Stomach (tissue), 9 donors: ENCODE results near the gene CCDC192. TPM values are rescaled to one million over a fixed set of nuclear protein-coding genes. Genes with fewer than 3 reads are reported as not detected.
A peak's percentile ranks its signal among the peaks of the same experiment; 100 is the strongest.

Experiments used
- DNase-seq, 2 donors: peaks; one replicate each; pipeline versions ENCODE4 v3.0.0 to v3.0.0-alpha.2; 2013 to 2019
- H3K27ac ChIP-seq, 5 donors: fragments of 200-600 bp in 4 of 5; sonication (generic) in 4 of 5; one replicate each; pipeline ENCODE4 v1.5.1; 2013 to 2019; ENCODE audit warnings: mild to moderate bottlenecking in 1 of 5, moderate library complexity in 1 of 5
- H3K27me3 ChIP-seq, 3 donors: fragments of 200-600 bp; sonication (generic); one replicate each; pipeline ENCODE4 v1.5.1; 2017 to 2019; ENCODE audit warnings: mixed run types in 1 of 3
- H3K36me3 ChIP-seq, 4 donors: fragments of 200-600 bp; sonication (generic); 1 replicate in 3 of 4; 2 replicates in 1 of 4; pipeline ENCODE4 v1.5.1; 2016 to 2019
- H3K4me1 ChIP-seq, 4 donors: fragments of 200-600 bp; sonication (generic); one replicate each; pipeline ENCODE4 v1.5.1; 2016 to 2019
- H3K4me3 ChIP-seq, 4 donors: fragments of 200-600 bp; sonication (generic) in 3 of 4; one replicate each; pipeline ENCODE4 v1.5.1; 2016 to 2019; ENCODE audit warnings: mild to moderate bottlenecking in 1 of 4
- H3K9me3 ChIP-seq, 4 donors: fragments of 200-600 bp; sonication (generic); one replicate each; pipeline ENCODE4 v1.5.1; 2016 to 2019
- CTCF ChIP-seq, 7 experiments: fragments of 450-650 bp in 4 of 7; fragments of 200-600 bp in 3 of 7; sonication (generic) in 3 of 7; IDR thresholded peaks; one replicate each; pipeline ENCODE4 v1.5.1; 2016 to 2019; ENCODE audit warnings: antibody characterized with exemption in 7 of 7, control low read depth in 2 of 7, mild to moderate bottlenecking in 1 of 7
- EP300 ChIP-seq: sonication (generic); formaldehyde crosslinking; IDR thresholded peaks from one replicate; pipeline ENCODE4 v1.6.1; 2017; ENCODE audit warnings: antibody characterized with exemption
- POLR2A ChIP-seq, 4 donors: fragments of 450-650 bp; IDR thresholded peaks; one replicate each; pipeline ENCODE4 v1.6.1; 2016; ENCODE audit warnings: antibody characterized with exemption in 4 of 4, control low read depth in 2 of 4, mild to moderate bottlenecking in 1 of 4, moderate library complexity in 1 of 4
- POLR2AphosphoS5 ChIP-seq, 3 donors: sonication (generic); formaldehyde crosslinking; IDR thresholded peaks; one replicate each; pipeline ENCODE4 v1.6.1; 2016; ENCODE audit warnings: antibody characterized with exemption in 3 of 3
- WGBS, 5 donors: extraction: QIAGEN DNeasy Blood & Tissue Kit in 3 of 5; methylation state at CpG; one replicate each; pipeline versions ENCODE4 v1.1.5 to v1.1.7; 2013 to 2018; 5-methylcytosine and 5-hydroxymethylcytosine counted together
- intact Hi-C: fragments of 100-400 bp; cut with DNase I; formaldehyde crosslinking; loops from one replicate; pipeline ENCODE4 v1.15.1; 2023; ENCODE audit warnings: low total_unique reads
- polyA plus RNA-seq, 3 donors: library from polyadenylated mRNA; stranded (reverse); fragments of 200-250 nt; gene quantifications; one replicate each; pipeline ENCODE4 v1.2.3, GENCODE V29; 2013
- total RNA-seq, 5 donors: library from RNA; depleted of rRNA; stranded (reverse); fragments of >200 nt; gene quantifications; one replicate each; pipeline versions ENCODE4 v1.1.0 to v1.2.3, GENCODE V29; 2014 to 2016
- donor health status: healthy with polysubstance abuse.
- donor health status: Bipolar disorder and iron deficiency.
- donor health status: healthy.

The CCDC192 gene
- total and polyA plus RNA-seq, 8 donors, result 0.10 to 2.2 TPM; not detected in 6

DNA sequence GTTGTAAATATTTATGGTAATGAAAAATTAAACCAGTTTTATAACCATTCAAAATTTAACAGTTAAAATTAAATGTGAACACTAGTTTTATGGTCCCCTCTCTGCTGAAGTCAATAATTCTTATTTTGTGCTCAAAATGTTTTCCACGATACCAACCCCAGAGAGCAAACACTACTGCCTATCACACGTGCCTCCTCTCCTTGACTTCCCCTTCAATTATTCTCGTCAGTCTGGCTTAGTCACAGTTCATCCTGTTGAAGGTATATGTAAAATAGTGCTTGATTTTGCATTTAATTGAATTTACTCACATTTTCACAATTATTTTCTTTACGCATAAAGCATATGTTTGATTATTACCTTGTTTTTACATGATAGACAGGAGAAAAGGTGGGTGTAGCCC, 148.8 kb downstream of the CCDC192 start:
- Histone ChIP-seq H3K36me3 (no peaks in the 10 kb centered on the region), H3K4me1 (peaks cover 0 to 8% (median 4%) of the 10 kb centered on the region in 4 donors), H3K27ac (no peak overlapping the region), H3K27me3 (no peaks in the 10 kb centered on the region), H3K9me3 (no peaks in the 10 kb centered on the region), H3K4me3 (no peak overlapping the region)
- WGBS, 5 donors, result 73 to 88% (median 85%) methylated on average over 4 of the region's 4 CpGs
- intact Hi-C loops, result no loop called here
- TF ChIP-seq POLR2A (IDR thresholded peaks at IDR 0.05), result no peak
- no peak for TF ChIP-seq EP300
- no peak for TF ChIP-seq CTCF (IDR thresholded peaks at IDR 0.05)
- no peak for TF ChIP-seq POLR2AphosphoS5 (IDR thresholded peaks at IDR 0.05)
- no peak for DNase-seq

DNA sequence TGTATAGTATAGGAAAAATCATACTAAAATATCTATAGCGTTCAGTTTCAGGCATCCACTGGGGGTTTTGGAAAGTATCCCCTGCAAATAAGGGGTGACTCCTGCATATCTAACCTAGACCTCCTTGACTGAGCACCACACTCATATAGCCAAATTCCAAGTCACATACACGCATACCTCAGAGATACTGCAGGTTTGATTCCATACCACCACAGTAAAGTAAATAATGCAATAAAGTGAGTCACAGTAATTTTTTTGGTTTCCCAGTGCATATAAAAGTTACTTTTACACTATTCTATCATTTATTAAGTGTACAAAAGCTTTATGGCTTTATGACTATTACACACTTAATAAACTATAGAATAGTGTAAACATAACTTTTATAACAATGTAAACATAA, 151.3 kb downstream of the CCDC192 start:
- WGBS, 5 donors, result 88 to 94% (median 92%) methylated on average over 2 of the region's 2 CpGs
- Histone ChIP-seq H3K4me1 (peaks cover 0 to 14% (median 2%) of the 10 kb centered on the region in 4 donors), H3K36me3 (no peaks in the 10 kb centered on the region), H3K27ac (no peak overlapping the region), H3K9me3 (no peaks in the 10 kb centered on the region), H3K4me3 (no peak overlapping the region), H3K27me3 (no peaks in the 10 kb centered on the region)
- intact Hi-C loops, result no loop called here
- DNase-seq, result no peak
- TF ChIP-seq POLR2A (IDR thresholded peaks at IDR 0.05) (no peak), POLR2AphosphoS5 (IDR thresholded peaks at IDR 0.05) (no peak), EP300 (no peak), CTCF (IDR thresholded peaks at IDR 0.05) (no peak)

DNA sequence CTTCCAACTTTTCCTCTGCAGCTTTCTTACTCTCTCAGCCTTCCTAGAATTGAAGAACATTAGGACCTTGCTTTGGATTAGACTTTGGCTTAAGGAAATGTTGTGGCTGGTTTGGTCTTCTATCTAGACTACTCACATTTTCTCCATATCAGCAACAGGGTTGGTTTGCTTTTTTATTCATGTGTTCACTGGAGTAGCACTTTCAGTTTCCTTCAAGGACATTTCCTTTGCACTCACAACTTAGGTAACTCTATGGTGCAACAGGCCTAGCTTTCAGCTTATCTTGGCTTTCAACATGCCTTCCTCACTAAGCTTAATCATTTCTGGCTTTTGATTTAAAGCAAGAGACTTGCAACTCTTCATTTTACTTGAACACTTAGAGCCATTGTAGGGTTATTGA, 153.1 kb downstream of the CCDC192 start:
- intact Hi-C loops, result no loop called here
- H3K36me3 ChIP-seq, result no peaks in the 10 kb centered on the region
- no peak overlapping the region for H3K4me3 ChIP-seq
- DNase-seq, result peak in 1 of 2 donors; percentile 70
- no peaks in the 10 kb centered on the region for H3K9me3 ChIP-seq
- peak overlapping the region in 4 of 5 donors; percentile 50 to 86 (median 66) for H3K27ac ChIP-seq
- TF ChIP-seq POLR2AphosphoS5 (IDR thresholded peaks at IDR 0.05) (peak in 2 of 3 donors; percentile 51 to 84), CTCF (IDR thresholded peaks at IDR 0.05) (no peak), EP300 (no peak), POLR2A (IDR thresholded peaks at IDR 0.05) (no peak)
- H3K4me1 ChIP-seq, result peaks cover 0 to 9% (median 2%) of the 10 kb centered on the region in 4 donors
- no peaks in the 10 kb centered on the region for H3K27me3 ChIP-seq

- H3K4me3 ChIP-seq, result no peak overlapping the region
- H3K27ac ChIP-seq, result peak overlapping the region in 2 of 5 donors; percentile 21 to 24
- intact Hi-C loops, result no loop called here
- no peaks in the 10 kb centered on the region for H3K27me3 ChIP-seq
- H3K9me3 ChIP-seq, result no peaks in the 10 kb centered on the region
- no peaks in the 10 kb centered on the region for H3K36me3 ChIP-seq
- H3K4me1 ChIP-seq, result peaks cover 0 to 13% (median 2%) of the 10 kb centered on the region in 4 donors
- TF ChIP-seq POLR2A (IDR thresholded peaks at IDR 0.05), result no peak
- TF ChIP-seq POLR2AphosphoS5 (IDR thresholded peaks at IDR 0.05), result no peak
- no peak for TF ChIP-seq CTCF (IDR thresholded peaks at IDR 0.05)
- no peak for TF ChIP-seq EP300
- WGBS, 5 donors, result 62 to 81% (median 73%) methylated on average over 5 of the region's 5 CpGs
- peak in 1 of 2 donors; percentile 43 for DNase-seq
Observed at GRCh38 chr5:127858116-127858784, 155.1 kb downstream of the CCDC192 start.
